ENCODE results near the gene RBP7. TPM values are rescaled to one million over a fixed set of nuclear protein-coding genes. Genes with fewer than 3 reads are reported as not detected.
"Not testable (repeated sequence)": the region's sequence is repeated elsewhere in the genome, so short reads cannot be mapped to it uniquely, and the experiment has no call there.

Gene RBP7
- polyA plus RNA-seq (ENCODE audit: insufficient read length) = 3.2 TPM

GRCh38 chr1:9996624-9997582, at the start of gene RBP7:
Gene RBP7 (plus strand): TSS chr1:9997228. CDS start chr1:9997259, 31 bp downstream.
- DNase-seq (ENCODE audit: low read depth) = no peak

DNA sequence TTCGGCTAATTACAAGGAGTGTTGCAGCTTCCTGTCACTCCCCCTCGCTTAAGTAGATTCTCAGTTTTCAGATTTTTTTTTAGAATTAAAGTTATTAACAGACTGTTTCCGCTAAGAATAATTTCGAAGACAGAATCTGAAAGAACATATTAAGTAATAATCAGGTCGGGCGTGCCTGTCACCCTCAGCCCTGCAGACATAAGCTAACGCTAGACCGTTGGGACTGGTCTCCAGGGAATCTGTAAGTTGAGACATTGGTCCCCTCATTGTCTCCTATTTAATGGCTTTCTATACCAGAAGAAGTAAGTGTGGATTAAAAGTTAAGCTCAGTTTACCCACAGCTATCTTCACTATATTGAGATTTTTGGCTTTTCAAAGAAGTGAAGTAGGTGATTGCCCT, 39.3 kb upstream of the RBP7 start:
- no peak for DNase-seq (ENCODE audit: low read depth)

DNA sequence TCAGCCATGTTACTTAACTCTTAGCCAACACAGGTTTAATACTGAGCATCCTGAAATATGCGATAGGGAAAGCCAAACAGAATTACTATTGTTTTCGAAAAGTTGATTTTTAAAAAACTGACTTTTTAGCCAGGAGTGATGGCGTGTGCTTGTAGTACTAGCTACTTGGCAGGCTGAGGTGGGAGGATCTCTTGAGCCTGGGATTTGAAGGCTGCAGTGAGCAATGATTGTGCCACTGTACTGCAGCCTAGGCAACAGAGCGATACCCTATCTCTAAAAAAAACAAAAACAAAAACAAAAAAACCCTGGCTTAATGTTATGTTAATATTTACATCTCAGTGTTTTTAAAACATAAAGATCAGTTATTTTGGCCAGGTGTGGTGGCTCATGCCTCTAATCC, 37.0 kb upstream of the RBP7 start:
- DNase-seq (ENCODE audit: low read depth) = no peak

DNA sequence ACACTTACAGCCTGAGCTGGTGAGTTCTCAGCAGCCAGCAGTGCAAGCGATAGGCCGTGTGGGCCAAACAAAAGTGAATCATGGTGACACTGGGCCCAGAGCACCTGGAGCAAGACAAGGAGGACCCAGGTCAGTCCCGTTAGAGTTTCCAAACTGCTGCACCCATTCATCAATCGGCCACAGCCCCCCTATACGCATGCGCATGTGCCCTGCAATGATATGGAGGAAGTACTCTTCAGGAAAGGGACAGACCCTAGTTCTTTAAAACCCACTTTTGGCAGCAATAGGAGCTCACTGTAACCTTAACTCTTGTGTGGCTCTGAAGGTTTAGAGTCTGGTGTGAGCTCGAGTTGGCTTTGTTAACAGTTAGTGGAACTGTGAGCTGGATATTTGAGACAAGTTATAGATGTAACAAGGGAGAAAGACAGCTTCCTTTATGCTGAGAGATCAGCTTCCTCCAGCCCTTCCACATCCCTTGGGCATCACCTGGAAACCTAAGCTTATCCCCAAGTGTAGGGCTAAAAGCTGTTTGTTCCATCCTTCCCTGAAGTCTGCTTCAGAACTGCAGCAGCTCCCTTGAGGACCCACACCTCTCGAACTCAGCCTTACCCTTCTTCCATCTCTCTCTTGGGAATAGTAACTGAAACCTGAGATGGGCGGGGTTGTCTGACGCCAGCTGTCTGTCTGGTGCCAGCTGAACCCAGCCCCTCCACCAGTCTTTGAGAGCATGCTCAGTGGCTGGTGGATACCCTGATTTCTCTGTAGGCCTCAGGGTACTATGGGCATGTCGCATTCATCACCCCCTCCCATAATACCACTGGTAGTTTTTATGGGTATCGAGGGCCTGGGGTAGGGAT, 36.1 kb upstream of the RBP7 start:
- DNase-seq (ENCODE audit: low read depth) = no peak

DNA sequence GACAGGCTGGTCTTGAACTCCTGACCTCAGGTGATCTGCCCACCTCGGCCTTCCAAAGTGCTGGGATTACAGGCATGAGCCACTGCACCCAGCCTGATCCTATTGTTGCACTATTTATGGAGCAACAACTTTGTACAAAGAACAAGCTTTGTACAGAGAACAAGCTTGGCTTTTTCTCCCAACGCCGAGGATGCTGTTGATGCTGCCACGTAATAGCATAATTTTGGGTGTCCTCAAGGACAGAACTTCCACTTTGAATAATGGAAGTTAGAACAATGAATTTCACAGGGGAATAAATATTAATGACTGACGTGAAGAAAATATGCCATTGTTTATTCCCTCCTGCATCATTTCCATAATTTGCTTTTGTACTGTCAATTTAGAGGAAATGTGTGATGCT, 12.8 kb upstream of the RBP7 start:
- DNase-seq (ENCODE audit: low read depth) = no peak

DNA sequence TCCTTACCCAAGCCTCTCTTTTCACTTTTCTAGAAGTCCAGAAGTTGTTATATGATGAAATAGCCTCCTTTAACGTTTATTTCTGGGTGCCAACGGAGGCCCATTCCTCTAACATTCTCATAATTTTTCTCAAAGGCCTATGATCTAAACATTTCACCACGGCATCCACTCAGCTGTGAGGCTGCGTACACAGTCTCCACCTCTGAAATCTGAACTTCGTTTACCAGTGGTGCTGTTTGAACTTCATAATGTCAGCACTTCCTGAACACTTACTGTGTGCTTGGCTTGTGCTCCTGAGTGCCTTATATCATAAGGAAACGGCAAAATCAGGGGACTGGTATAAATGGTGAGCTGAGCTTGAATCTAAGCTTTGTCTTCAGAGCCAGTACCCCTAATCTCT, 12.0 kb upstream of the RBP7 start:
- no peak for DNase-seq (ENCODE audit: low read depth)

- DNase-seq (ENCODE audit: low read depth) = no peak
Measured at GRCh38 chr1:9989773-9990172, 7.3 kb upstream of the RBP7 start.

GRCh38 chr1:9990944-9991343, 6.1 kb upstream of the RBP7 start:
- no peak for DNase-seq (ENCODE audit: low read depth)

DNA sequence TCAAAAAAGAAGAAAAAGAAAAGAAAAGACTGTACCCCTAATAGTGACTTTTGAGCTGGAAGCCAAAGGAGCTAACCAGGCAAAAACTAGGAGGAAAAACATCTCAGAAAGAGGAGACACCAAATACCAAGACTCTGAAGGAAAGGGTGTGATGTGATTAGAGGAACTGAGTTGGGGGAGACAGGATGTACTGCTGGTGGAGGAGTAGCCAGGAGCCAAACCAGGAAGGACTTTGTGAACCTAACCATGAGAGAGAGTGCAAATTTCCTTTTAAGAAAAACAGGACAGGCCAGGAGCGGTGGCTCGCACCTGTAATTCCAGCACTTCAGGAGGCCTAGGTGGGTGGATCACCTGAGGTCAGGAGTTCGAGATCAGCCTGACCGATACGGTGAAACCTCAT, 4.1 kb upstream of the RBP7 start:
- no peak for DNase-seq (ENCODE audit: low read depth)

- no peak for DNase-seq (ENCODE audit: low read depth)
Measured at GRCh38 chr1:9993561-9994075, 3.4 kb upstream of the RBP7 start.

DNA sequence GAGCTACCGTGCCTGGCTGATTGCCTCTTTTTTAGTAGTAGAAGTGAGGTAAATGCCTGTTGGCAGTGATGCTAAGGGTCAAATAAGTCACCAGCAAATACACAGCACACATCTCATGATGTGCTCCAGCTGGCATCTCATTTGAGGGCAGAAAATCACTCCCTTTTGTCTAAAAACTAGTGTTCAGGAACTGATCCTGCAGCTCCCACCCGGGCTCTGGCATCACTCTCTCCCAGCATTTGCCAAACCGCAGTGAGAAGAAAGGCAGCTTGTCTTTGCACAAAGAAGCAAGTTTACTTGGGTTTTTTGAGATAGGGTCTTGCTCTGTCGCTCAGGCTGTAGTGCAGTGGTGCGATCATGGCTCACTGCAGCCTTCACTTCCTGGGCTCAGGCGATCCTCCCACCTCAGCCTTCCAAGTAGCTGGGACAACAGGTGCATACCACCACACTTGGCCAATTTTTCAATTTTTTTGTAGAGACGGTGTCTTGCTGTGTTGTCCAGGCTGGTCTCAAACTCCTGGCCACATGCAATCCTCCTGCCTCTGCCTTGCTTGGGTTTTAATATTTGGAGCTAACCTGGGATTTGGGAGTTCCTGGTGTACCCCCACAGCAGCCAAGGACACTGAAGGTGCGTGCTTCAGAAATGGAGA, 4.1 kb downstream of the RBP7 start:
- no peak for DNase-seq (ENCODE audit: low read depth)

DNA sequence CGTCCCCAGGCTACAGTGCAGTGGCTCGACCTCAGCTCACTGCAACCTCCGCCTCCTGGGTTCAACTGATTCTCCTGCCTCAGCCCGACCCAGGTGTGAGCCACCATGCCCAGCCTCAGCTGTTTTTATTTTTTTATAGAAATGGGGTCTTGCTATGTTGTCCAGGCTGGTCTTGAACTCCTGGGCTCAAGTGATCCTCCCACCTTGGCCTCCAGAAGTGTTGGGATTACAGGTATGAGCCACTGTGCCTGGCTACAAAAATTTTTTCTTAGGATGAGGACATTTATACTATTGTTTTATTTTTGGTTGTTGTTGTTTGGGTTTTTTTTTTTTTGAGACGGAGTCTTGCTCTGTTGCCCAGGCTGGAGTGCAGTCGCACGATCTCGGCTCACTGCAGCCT, 8.2 kb downstream of the RBP7 start:
- DNase-seq (ENCODE audit: low read depth) = not testable (repeated sequence)

DNA sequence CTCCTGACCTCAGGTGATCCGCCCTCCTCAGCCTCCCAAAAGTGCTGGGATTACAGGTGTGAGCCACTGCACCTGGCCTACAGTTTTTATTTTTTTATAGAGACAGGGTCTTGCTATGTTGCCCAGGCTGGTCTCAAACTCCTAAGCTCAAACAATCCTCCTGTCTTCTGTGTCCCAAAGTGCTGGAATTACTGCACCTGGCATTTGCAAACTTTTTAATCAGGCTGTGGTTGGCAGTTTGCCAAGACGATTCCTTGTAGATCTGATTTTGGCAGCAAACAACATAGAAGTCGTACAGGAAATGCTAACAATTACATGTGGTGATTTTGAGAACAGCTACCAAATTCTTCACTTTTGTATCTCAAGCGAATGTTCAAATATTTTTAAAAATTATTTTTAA, 10.1 kb downstream of the RBP7 start:
- no peak for DNase-seq (ENCODE audit: low read depth)

GRCh38 chr1:10014016-10014415, 17.0 kb downstream of the RBP7 start:
- no peak for DNase-seq (ENCODE audit: low read depth)

DNA sequence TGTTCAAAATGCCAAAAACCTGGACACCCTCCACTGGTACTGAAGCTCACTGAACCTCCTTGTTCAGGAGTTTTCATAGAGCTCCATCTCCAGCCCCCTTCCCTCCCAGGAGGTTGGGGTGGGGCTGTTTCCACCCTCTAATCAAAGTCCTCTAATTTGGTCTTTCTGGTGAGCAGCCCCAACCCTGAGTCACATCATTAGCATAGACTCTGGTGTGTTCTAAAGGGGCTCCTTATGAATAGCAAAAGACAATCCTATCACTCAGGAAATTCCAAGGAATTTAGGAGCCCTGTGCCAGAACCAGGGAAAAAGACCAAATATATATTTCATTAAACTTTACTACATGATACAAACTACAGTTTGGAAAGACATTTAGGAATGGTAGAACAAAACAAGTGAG, 22.5 kb downstream of the RBP7 start:
- DNase-seq (ENCODE audit: low read depth) = no peak

GRCh38 chr1:10020086-10020485, 23.1 kb downstream of the RBP7 start:
- no peak for DNase-seq (ENCODE audit: low read depth)

GRCh38 chr1:10020678-10021077, 23.6 kb downstream of the RBP7 start:
- DNase-seq (ENCODE audit: low read depth) = not testable (repeated sequence)

DNA sequence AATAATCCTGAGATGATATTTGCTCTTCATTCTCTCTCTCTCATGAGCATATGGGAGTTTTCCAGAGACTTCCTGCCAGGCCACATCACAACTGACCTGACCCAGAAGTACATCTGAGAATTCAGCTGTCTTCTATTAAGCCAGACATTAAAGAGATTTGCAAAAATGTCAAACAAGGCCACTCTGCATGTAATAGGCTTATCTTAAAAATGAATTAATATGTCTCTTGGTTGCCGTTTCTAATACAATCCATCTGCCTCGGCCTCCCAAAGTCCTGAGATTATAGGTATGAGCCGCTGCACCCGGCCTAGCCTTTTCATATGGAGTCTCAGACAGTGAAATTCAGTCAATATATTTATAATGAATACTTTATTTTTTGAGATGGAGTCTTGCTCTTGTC, 25.0 kb downstream of the RBP7 start:
- DNase-seq (ENCODE audit: low read depth) = not testable (repeated sequence)

DNA sequence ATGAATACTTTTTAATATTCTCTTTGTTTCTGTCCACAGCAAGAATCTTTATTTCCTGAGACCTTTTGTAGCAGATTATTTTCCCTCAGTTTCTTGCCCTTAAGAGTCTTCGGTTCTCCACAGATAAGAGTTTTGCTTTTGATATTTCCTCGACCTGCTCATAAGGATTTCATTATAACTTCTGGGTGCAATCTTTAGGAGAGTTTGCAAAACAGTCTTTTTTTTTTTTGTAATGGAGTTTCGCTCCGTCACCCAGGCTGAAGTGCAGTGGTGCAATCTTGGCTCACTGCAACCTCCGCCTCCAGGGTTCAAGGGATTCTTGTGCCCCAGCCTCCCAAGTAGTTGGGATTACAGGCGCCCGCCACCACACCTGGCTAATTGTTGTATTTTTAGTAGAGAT, 25.6 kb downstream of the RBP7 start:
- DNase-seq (ENCODE audit: low read depth) = no peak

- DNase-seq (ENCODE audit: low read depth) = no peak
Measured at GRCh38 chr1:10025354-10025753, 28.3 kb downstream of the RBP7 start.

DNA sequence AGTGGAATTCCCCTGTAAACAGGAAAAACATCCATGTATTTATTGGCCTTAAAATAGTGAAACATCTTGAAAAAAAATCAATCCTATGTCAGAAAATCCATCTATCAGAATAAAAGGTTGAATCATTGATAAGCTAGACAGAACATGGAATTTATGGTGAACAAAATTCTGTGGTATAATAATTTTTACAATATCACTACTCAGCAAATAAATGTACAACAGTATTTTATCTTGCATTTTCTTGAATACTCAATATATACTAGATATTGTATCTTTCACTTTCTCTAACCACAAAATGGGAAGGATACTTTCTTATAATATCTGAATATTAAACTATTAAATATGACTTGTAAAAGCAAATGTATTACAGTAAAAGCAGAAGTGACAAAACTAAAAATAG, 30.0 kb downstream of the RBP7 start:
- DNase-seq (ENCODE audit: low read depth) = no peak

- DNase-seq (ENCODE audit: low read depth) = not testable (repeated sequence)
Measured at GRCh38 chr1:10028956-10029500, 32.0 kb downstream of the RBP7 start.

Measured in forelimb muscle (tissue), 1 donor.